Subcutaneous adipose tissue (tissue), 4 donors: ENCODE measurements around the gene KRTAP5-9. TPM values are rescaled to one million over a fixed set of nuclear protein-coding genes. Genes with fewer than 3 reads are reported as not detected.

Source experiments
- total RNA-seq, 4 donors: library from RNA; depleted of rRNA; stranded (reverse); fragments of >200 nt; gene quantifications; one replicate each; pipeline ENCODE4 v1.1.0, GENCODE V29; 2016
- TF ChIP-seq, protein P1 (sequence below): fragments of 450-650 bp; IDR thresholded peaks from one replicate; pipeline ENCODE4 v1.5.1; 2016; ENCODE audit warnings: low read depth, mild to moderate bottlenecking, control low read depth, antibody characterized with exemption, moderate library complexity

Gene KRTAP5-9
- total RNA-seq, 4 donors from 2014 or later, result 0.75 to 1.0 TPM; not detected in 2

DNA sequence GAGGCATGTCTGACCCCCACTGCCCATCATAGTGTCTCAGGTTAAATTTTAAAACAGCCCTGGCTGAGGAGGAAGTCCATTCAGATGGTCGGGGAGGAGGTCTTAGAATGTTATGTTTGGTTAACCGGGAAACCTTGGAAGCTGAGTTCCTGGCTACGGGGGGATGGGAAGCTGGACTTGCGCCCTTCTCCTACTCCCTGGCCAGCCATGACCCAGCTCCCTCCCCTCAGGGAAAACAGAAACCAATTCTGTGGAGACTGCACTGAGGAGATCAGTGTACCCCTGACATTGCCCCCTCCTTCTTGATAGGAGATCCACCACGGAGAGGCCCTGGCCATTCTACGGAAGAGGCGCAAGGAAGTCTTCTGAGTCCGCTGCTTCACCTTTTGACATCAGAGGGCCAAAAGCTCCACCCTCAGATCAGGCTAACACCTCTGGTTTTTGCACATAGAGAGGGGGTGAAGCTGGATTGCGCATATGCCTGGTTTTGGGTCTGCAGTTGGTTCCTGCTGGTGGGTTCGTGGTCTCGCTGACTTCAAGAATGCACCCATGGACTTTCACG, 2.7 kb upstream of the KRTAP5-9 start:
- TF ChIP-seq, protein P1, sequence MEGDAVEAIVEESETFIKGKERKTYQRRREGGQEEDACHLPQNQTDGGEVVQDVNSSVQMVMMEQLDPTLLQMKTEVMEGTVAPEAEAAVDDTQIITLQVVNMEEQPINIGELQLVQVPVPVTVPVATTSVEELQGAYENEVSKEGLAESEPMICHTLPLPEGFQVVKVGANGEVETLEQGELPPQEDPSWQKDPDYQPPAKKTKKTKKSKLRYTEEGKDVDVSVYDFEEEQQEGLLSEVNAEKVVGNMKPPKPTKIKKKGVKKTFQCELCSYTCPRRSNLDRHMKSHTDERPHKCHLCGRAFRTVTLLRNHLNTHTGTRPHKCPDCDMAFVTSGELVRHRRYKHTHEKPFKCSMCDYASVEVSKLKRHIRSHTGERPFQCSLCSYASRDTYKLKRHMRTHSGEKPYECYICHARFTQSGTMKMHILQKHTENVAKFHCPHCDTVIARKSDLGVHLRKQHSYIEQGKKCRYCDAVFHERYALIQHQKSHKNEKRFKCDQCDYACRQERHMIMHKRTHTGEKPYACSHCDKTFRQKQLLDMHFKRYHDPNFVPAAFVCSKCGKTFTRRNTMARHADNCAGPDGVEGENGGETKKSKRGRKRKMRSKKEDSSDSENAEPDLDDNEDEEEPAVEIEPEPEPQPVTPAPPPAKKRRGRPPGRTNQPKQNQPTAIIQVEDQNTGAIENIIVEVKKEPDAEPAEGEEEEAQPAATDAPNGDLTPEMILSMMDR, result no peak

DNA sequence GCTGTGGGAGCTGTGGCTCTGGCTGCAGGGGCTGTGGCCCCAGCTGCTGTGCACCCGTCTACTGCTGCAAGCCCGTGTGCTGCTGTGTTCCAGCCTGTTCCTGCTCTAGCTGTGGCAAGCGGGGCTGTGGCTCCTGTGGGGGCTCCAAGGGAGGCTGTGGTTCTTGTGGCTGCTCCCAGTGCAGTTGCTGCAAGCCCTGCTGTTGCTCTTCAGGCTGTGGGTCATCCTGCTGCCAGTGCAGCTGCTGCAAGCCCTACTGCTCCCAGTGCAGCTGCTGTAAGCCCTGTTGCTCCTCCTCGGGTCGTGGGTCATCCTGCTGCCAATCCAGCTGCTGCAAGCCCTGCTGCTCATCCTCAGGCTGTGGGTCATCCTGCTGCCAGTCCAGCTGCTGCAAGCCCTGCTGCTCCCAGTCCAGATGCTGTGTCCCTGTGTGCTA, 514 bp downstream of the KRTAP5-9 start:
- TF ChIP-seq, protein P1, result no peak

DNA sequence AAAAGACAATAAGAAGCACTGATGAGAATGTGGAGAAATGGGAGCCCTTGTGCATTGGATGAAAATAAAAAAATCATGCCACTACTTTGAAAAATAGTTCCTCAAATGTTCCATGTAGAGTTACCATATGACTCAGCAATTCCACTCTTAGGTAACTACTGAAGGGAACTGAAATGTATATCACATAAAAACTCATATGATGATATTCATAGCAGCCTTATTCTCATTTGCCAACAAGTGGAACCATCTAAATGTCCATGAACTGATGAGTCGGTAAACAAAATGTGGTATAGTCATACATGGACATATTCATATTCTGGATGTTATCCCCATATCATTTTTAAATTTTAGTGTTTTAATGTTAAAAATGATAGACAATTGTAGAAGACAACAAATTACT, 3.5 kb downstream of the KRTAP5-9 start:
- TF ChIP-seq, protein P1, result no peak

DNA sequence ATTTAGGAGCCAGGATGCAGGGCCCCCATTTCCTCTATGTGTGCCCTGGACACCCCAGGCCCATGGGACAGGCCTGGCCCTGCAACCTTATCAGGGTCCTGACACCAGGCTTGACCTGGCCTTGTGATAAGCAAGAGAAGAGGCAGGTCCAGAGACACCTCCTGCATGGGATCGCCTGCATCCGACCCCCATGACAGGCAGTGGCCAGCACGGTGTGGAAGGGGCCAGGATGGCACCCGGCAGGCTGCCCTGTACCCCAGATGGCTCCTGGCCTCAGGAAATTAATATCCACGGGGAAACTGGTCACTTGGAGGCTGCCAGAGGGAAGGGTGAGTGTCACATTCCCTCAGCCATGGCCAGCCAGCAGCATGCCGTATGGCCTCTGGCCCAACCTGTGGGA, 6.8 kb downstream of the KRTAP5-9 start:
- TF ChIP-seq, protein P1, result no peak

DNA sequence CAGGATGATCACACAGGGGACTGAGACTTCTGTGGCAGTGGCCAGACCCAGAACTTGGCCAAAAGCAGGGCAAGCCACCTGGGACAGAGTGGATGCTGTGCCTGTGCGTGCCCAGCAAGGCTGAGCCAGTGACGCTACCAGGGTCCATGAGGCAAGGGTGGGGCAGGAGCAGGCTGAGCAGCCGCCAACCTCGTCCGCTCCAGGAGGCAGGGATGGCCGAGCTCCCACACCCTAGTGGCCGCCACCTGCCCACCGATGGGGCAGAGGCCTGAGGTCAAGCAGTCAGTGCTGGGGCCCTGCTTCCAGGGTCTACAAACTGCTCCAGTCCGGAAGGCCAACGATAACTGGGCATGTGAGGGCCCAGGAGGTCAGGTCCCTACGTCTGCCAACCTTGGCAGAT, 7.3 kb downstream of the KRTAP5-9 start:
- TF ChIP-seq, protein P1, result no peak

DNA sequence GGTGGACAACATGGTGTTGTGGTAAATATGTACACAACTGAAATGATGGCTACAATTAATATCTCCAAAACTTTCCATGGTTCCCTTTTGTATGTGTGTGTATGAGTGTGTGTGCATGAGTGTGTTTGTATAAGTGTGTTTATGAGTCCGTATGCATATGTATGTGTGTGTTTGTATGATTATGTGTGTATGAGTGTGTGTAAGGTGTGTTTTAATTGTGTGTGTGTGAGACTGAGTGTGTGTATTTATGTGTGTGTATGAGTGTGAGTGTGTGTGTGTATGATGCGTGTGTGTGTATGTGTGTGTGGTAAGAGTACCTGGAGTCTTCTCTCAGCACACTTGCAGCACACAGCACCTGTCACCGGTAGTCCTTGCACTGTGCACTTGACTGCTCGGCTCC, 7.8 kb downstream of the KRTAP5-9 start:
- TF ChIP-seq, protein P1, result no peak

DNA sequence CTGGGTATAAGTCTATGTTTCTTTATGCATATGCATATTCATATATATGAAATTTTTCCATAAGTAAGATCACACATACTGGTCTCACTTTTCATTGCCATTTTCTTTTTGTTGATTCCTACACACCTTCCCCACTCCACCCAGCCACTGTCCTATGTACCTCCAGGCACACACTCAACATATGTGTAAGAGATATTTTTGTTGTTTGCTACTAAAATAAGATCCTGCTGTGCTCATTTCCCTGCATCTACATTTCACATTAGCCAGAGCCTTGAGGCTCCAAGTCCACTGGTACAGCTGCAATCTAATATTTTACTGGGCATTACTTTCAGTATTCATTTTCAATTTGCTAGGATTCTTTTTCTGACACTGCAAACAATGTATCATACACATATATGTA, 9.0 kb downstream of the KRTAP5-9 start:
- TF ChIP-seq, protein P1, result no peak
